Tibial artery (tissue), 4 donors: Measurements from ENCODE around the gene SRD5A3.

ENCODE experiments used
- DNase-seq, 2 donors: peaks; one replicate each; pipeline ENCODE4 v3.0.0-alpha.2; 2019
- H3K27ac ChIP-seq, 2 donors: fragments of 200-600 bp; sonication (generic) in 1 of 2; 1 replicate in 1 of 2; 2 replicates in 1 of 2; pipeline ENCODE4 v1.5.1; 2018 to 2019; ENCODE audit warnings: mild to moderate bottlenecking in 1 of 2
- H3K27me3 ChIP-seq, 2 donors: fragments of 200-600 bp; sonication (generic) in 1 of 2; one replicate each; pipeline versions ENCODE4 v1.5.1 to v1.6.0; 2016 to 2019
- H3K36me3 ChIP-seq, 3 donors: fragments of 200-600 bp; sonication (generic) in 2 of 3; one replicate each; pipeline ENCODE4 v1.5.1; 2016 to 2019; ENCODE audit warnings: mild to moderate bottlenecking in 2 of 3
- H3K4me1 ChIP-seq, 4 donors: fragments of 200-600 bp; sonication (generic) in 2 of 4; 1 replicate in 3 of 4; 2 replicates in 1 of 4; pipeline ENCODE4 v1.5.1; 2016 to 2019
- H3K4me3 ChIP-seq, 2 donors: fragments of 200-600 bp; sonication (generic) in 1 of 2; 1 replicate in 1 of 2; 2 replicates in 1 of 2; pipeline ENCODE4 v1.5.1; 2018 to 2019; ENCODE audit warnings: mild to moderate bottlenecking in 2 of 2
- H3K9me3 ChIP-seq, 3 donors: fragments of 200-600 bp; sonication (generic) in 1 of 3; one replicate each; pipeline ENCODE4 v1.5.1; 2016 to 2019
- CTCF ChIP-seq, 2 experiments: fragments of 200-600 bp in 1 of 2; fragments of 450-650 bp in 1 of 2; IDR thresholded peaks; one replicate each; pipeline ENCODE4 v1.5.1; 2017 to 2019; ENCODE audit warnings: antibody characterized with exemption in 2 of 2, mild to moderate bottlenecking in 1 of 2, moderate library complexity in 1 of 2
- intact Hi-C: fragments of 100-400 bp; cut with DNase I; formaldehyde crosslinking; loops from one replicate; pipeline ENCODE4 v1.15.0; 2023; ENCODE audit warnings: low total_unique reads

The SRD5A3 gene

GRCh38 chr4:55409468-55410171 lies 63.6 kb downstream of the SRD5A3 start:
- TF ChIP-seq CTCF (IDR thresholded peaks at IDR 0.05) = peak; percentile 17 to 32
- DNase-seq = no peak
- Histone ChIP-seq H3K9me3 (no peaks in the 10 kb centered on the region), H3K27ac (peak overlapping the region; percentile 25 to 49), H3K27me3 (no peaks in the 10 kb centered on the region), H3K4me1 (peaks cover 0 to 63% (median 21%) of the 10 kb centered on the region in 4 donors), H3K4me3 (peak overlapping the region in 1 of 2 donors; percentile 3), H3K36me3 (peaks cover 18 to 28% (median 25%) of the 10 kb centered on the region in 3 donors)
- intact Hi-C loops = no loop called here

- peak overlapping the region in 1 of 2 donors; percentile 49 for H3K27ac ChIP-seq
- peaks cover 0 to 62% (median 21%) of the 10 kb centered on the region in 4 donors for H3K4me1 ChIP-seq
- no peaks in the 10 kb centered on the region for H3K27me3 ChIP-seq
- H3K4me3 ChIP-seq = no peak overlapping the region
- no peak for TF ChIP-seq CTCF (IDR thresholded peaks at IDR 0.05)
- H3K9me3 ChIP-seq = no peaks in the 10 kb centered on the region
- intact Hi-C loops = no loop called here
- H3K36me3 ChIP-seq = peaks cover 16 to 24% (median 23%) of the 10 kb centered on the region in 3 donors
- DNase-seq = no peak
These were observed 64.4 kb downstream of the SRD5A3 start for GRCh38 chr4:55410431-55410830.

GRCh38 chr4:55411621-55412020 lies 65.6 kb downstream of the SRD5A3 start:
- Histone ChIP-seq H3K36me3 (peaks cover 22 to 31% (median 29%) of the 10 kb centered on the region in 3 donors), H3K27me3 (no peaks in the 10 kb centered on the region), H3K4me3 (no peak overlapping the region), H3K4me1 (peaks cover 0 to 52% (median 21%) of the 10 kb centered on the region in 4 donors), H3K27ac (no peak overlapping the region), H3K9me3 (no peaks in the 10 kb centered on the region)
- intact Hi-C loops = no loop called here
- no peak for DNase-seq
- no peak for TF ChIP-seq CTCF (IDR thresholded peaks at IDR 0.05)

- no peak overlapping the region for H3K4me3 ChIP-seq
- DNase-seq = no peak
- peaks cover 47 to 55% (median 48%) of the 10 kb centered on the region in 3 donors for H3K36me3 ChIP-seq
- H3K27ac ChIP-seq = no peak overlapping the region
- TF ChIP-seq CTCF (IDR thresholded peaks at IDR 0.05) = no peak
- intact Hi-C loops = no loop called here
- H3K9me3 ChIP-seq = no peaks in the 10 kb centered on the region
- no peaks in the 10 kb centered on the region for H3K27me3 ChIP-seq
- H3K4me1 ChIP-seq = peaks cover 0 to 16% (median 2%) of the 10 kb centered on the region in 4 donors
These were observed 70.1 kb downstream of the SRD5A3 start for GRCh38 chr4:55416176-55416575.
